DOHH2 (cell line): Measurements from ENCODE around the gene PSMB10.

Experiments used
- H3F3A ChIP-seq: fragments of 200-600 bp; sonication (generic), shearing (Covaris generic); 2 replicates; pipeline ENCODE4 v1.6.0; 2016; ENCODE audit warnings: antibody characterized with exemption, mild to moderate bottlenecking; ENCODE audit not compliant: control insufficient read depth, insufficient read depth
- H3K27ac ChIP-seq: fragments of 200-600 bp; sonication (generic); 2 replicates; pipeline ENCODE4 v1.5.1; 2014; ENCODE audit warnings: low read depth, mild to moderate bottlenecking, low read length, moderate library complexity
- H3K27me3 ChIP-seq: fragments of 200-600 bp; sonication (generic); 2 replicates; pipeline ENCODE4 v1.6.1; 2014; ENCODE audit warnings: mild to moderate bottlenecking, low read length, mixed read lengths; ENCODE audit not compliant: control insufficient read depth
- H3K36me3 ChIP-seq: fragments of 200-600 bp; sonication (generic); 2 replicates; pipeline ENCODE4 v1.6.1; 2014; ENCODE audit warnings: mild to moderate bottlenecking, low read length, moderate library complexity, mixed read lengths; ENCODE audit not compliant: control insufficient read depth
- H3K4me1 ChIP-seq: fragments of 200-600 bp; sonication (generic); 2 replicates; pipeline ENCODE4 v1.6.1; 2014; ENCODE audit warnings: mild to moderate bottlenecking, low read length, mixed read lengths; ENCODE audit not compliant: control insufficient read depth
- H3K4me2 ChIP-seq: fragments of 200-600 bp; sonication (generic); 2 replicates; pipeline ENCODE4 v1.6.0; 2014; ENCODE audit warnings: mild to moderate bottlenecking, low read length, moderate library complexity
- H3K4me3 ChIP-seq: fragments of 200-600 bp; sonication (generic); 2 replicates; pipeline ENCODE4 v1.5.1; 2014; ENCODE audit warnings: mild to moderate bottlenecking, low read length, mixed read lengths
- H3K79me2 ChIP-seq: fragments of 200-600 bp; sonication (generic); 2 replicates; pipeline ENCODE4 v1.6.1; 2014; ENCODE audit warnings: mild to moderate bottlenecking, low read length, mixed read lengths; ENCODE audit not compliant: control insufficient read depth
- H3K9me2 ChIP-seq: fragments of 200-600 bp; sonication (generic); replicated peaks from 2 replicates; pipeline ENCODE4 v1.6.1; 2014; ENCODE audit warnings: mild to moderate bottlenecking, low read length, mixed read lengths; ENCODE audit not compliant: control insufficient read depth
- H3K9me3 ChIP-seq: fragments of 200-600 bp; sonication (generic); 2 replicates; pipeline ENCODE4 v1.6.1; 2014; ENCODE audit warnings: antibody characterized with exemption, low read length, mixed read lengths; ENCODE audit not compliant: control insufficient read depth, insufficient read depth
- H4K20me1 ChIP-seq: fragments of 200-600 bp; sonication (generic); 2 replicates; pipeline ENCODE4 v1.6.0; 2014; ENCODE audit warnings: low read depth, mild to moderate bottlenecking, antibody characterized with exemption, low read length, moderate library complexity; ENCODE audit not compliant: control insufficient read depth, insufficient read depth
- CTCF ChIP-seq: fragments of 200-600 bp; sonication (generic); IDR thresholded peaks from one replicate; pipeline ENCODE4 v1.5.1; 2014; ENCODE audit warnings: antibody characterized with exemption, mild to moderate bottlenecking, low read depth, low read length; ENCODE audit not compliant: poor library complexity, severe bottlenecking
- EZH2phosphoT487 ChIP-seq: fragments of 200-600 bp; sonication (generic); IDR thresholded peaks from 2 replicates; pipeline ENCODE4 v1.6.1; 2017; ENCODE audit warnings: borderline replicate concordance, mild to moderate bottlenecking, antibody characterized with exemption, low read length, moderate library complexity, mixed read lengths

PSMB10 gene

GRCh38 chr16:67954421-67955196 is 18.0 kb upstream of the PSMB10 start:
- Histone ChIP-seq H3K9me3 (no peaks in the 10 kb centered on the region), H4K20me1 (no peaks in the 10 kb centered on the region), H3K79me2 (no peaks in the 10 kb centered on the region), H3K4me1 (no peaks in the 10 kb centered on the region), H3K27me3 (no peaks in the 10 kb centered on the region), H3F3A (no peaks in the 10 kb centered on the region), H3K9me2 (no peaks in the 10 kb centered on the region), H3K4me2 (no peak overlapping the region), H3K27ac (no peak overlapping the region), H3K36me3 (no peaks in the 10 kb centered on the region; the same call in 1 of the 2 replicates), H3K4me3 (no peak overlapping the region)
- TF ChIP-seq EZH2phosphoT487, result no peak
- no peak for TF ChIP-seq CTCF

GRCh38 chr16:67953641-67954375 is 17.2 kb upstream of the PSMB10 start:
- Histone ChIP-seq H3K4me1 (no peaks in the 10 kb centered on the region), H3K4me2 (no peak overlapping the region), H3K9me3 (no peaks in the 10 kb centered on the region), H3K27ac (no peak overlapping the region), H3F3A (no peaks in the 10 kb centered on the region), H3K79me2 (no peaks in the 10 kb centered on the region), H3K9me2 (no peaks in the 10 kb centered on the region), H3K4me3 (no peak overlapping the region), H3K36me3 (no peaks in the 10 kb centered on the region; the same call in 1 of the 2 replicates), H3K27me3 (no peaks in the 10 kb centered on the region), H4K20me1 (no peaks in the 10 kb centered on the region)
- TF ChIP-seq EZH2phosphoT487 (no peak), CTCF (no peak)

GRCh38 chr16:67951485-67951884 is 14.8 kb upstream of the PSMB10 start:
- Histone ChIP-seq H3K79me2 (no peaks in the 10 kb centered on the region), H3K4me1 (no peaks in the 10 kb centered on the region), H3K4me2 (no peak overlapping the region), H3K36me3 (no peaks in the 10 kb centered on the region; the same call in 1 of the 2 replicates), H3K9me3 (no peaks in the 10 kb centered on the region), H3K9me2 (no peaks in the 10 kb centered on the region), H3K27ac (no peak overlapping the region), H3K4me3 (no peak overlapping the region), H4K20me1 (no peaks in the 10 kb centered on the region), H3K27me3 (no peaks in the 10 kb centered on the region), H3F3A (no peaks in the 10 kb centered on the region)
- TF ChIP-seq EZH2phosphoT487 (no peak), CTCF (no peak)
